H9 (cell line): ENCODE measurements around the gene KLHDC8A. TPM values are rescaled to one million over a fixed set of nuclear protein-coding genes. Genes with fewer than 3 reads are reported as not detected.

Experiments
- DNase-seq: peaks from one replicate; pipeline ENCODE4 v3.0.0-alpha.2; 2017
- H2AFZ ChIP-seq: one replicate; pipeline ENCODE4 v1.6.1; 2013; ENCODE audit warnings: mild to moderate bottlenecking, low read length, control low read depth, moderate library complexity
- H2AK5ac ChIP-seq: 2 replicates; pipeline ENCODE4 v1.6.1; 2013; ENCODE audit warnings: low read length, control low read depth, mixed read lengths; ENCODE audit not compliant: insufficient read length
- H2BK120ac ChIP-seq: one replicate; pipeline ENCODE4 v1.6.1; 2013; ENCODE audit warnings: low read depth, mild to moderate bottlenecking, low read length, control low read depth, inconsistent platforms; ENCODE audit not compliant: poor library complexity, severe bottlenecking
- H2BK12ac ChIP-seq: 2 replicates; pipeline ENCODE4 v1.6.1; 2013; ENCODE audit warnings: low read length, control low read depth, mixed read lengths, low read depth; ENCODE audit not compliant: insufficient read length
- H2BK15ac ChIP-seq: 2 replicates; pipeline ENCODE4 v1.6.1; 2013; ENCODE audit warnings: low read depth, low read length, control low read depth
- H2BK20ac ChIP-seq: one replicate; pipeline ENCODE4 v1.6.1; 2013; ENCODE audit warnings: low read depth, mild to moderate bottlenecking, low read length, control low read depth, inconsistent platforms; ENCODE audit not compliant: poor library complexity, severe bottlenecking
- H2BK5ac ChIP-seq: 2 replicates; pipeline ENCODE4 v1.6.1; 2013; ENCODE audit warnings: low read length, control low read depth, mixed read lengths; ENCODE audit not compliant: insufficient read length
- H3K14ac ChIP-seq: 2 replicates; pipeline ENCODE4 v1.6.1; 2013; ENCODE audit warnings: low read length, control low read depth; ENCODE audit not compliant: insufficient read depth
- H3K18ac ChIP-seq: 2 replicates; pipeline ENCODE4 v1.6.1; 2013; ENCODE audit warnings: low read depth, mild to moderate bottlenecking, mixed read lengths, low read length, control low read depth; ENCODE audit not compliant: insufficient read length
- H3K23ac ChIP-seq: 2 replicates; pipeline ENCODE4 v1.6.1; 2013; ENCODE audit warnings: low read length, control low read depth, mixed read lengths, low read depth; ENCODE audit not compliant: insufficient read length
- H3K23me2 ChIP-seq: 2 replicates; pipeline ENCODE4 v1.6.1; 2013; ENCODE audit warnings: low read depth, mild to moderate bottlenecking, mixed read lengths, low read length, control low read depth; ENCODE audit not compliant: insufficient read length, poor library complexity, severe bottlenecking
- H3K27ac ChIP-seq: 2 replicates; pipeline ENCODE4 v1.5.1; 2013; ENCODE audit warnings: low read length, control low read depth, mixed read lengths, low read depth; ENCODE audit not compliant: insufficient read length
- H3K27me3 ChIP-seq: 2 replicates; pipeline ENCODE4 v1.6.1; 2013; ENCODE audit warnings: low read length, control low read depth, inconsistent platforms; ENCODE audit not compliant: insufficient read depth
- H3K4ac ChIP-seq: 2 replicates; pipeline ENCODE4 v1.6.1; 2013; ENCODE audit warnings: low read depth, mild to moderate bottlenecking, control low read depth, inconsistent platforms, low read length, moderate library complexity
- H3K4me1 ChIP-seq: 2 replicates; pipeline ENCODE4 v1.6.1; 2013; ENCODE audit warnings: low read length, control low read depth, inconsistent platforms; ENCODE audit not compliant: insufficient read depth
- H3K4me2 ChIP-seq: 2 replicates; pipeline ENCODE4 v1.6.1; 2013; ENCODE audit warnings: low read length, control low read depth, mixed read lengths; ENCODE audit not compliant: insufficient read length, insufficient read depth
- H3K56ac ChIP-seq: 2 replicates; pipeline ENCODE4 v1.6.1; 2013; ENCODE audit warnings: low read depth, mild to moderate bottlenecking, mixed read lengths, low read length, control low read depth; ENCODE audit not compliant: insufficient read length
- H3K79me1 ChIP-seq: 2 replicates; pipeline ENCODE4 v1.6.1; 2013; ENCODE audit warnings: low read depth, mild to moderate bottlenecking, moderate library complexity, low read length, control low read depth, inconsistent platforms; ENCODE audit not compliant: insufficient read depth, poor library complexity, severe bottlenecking
- H3K79me2 ChIP-seq: 2 replicates; pipeline ENCODE4 v1.6.1; 2013; ENCODE audit warnings: low read length, control low read depth, inconsistent platforms; ENCODE audit not compliant: insufficient read depth
- H3K9ac ChIP-seq: 2 replicates; pipeline ENCODE4 v1.6.1; 2013; ENCODE audit warnings: low read length, control low read depth, mixed read lengths; ENCODE audit not compliant: insufficient read length; ENCODE audit errors: extremely low read depth
- H3K9me3 ChIP-seq: one replicate; pipeline ENCODE4 v1.6.1; 2013; ENCODE audit warnings: low read depth, low read length, inconsistent platforms; ENCODE audit not compliant: control insufficient read depth
- H3T11ph ChIP-seq: one replicate; pipeline ENCODE4 v1.6.1; 2013; ENCODE audit warnings: mild to moderate bottlenecking, low read length, control low read depth, inconsistent platforms
- H4K20me1 ChIP-seq: one replicate; pipeline ENCODE4 v1.6.1; 2013; ENCODE audit not compliant: control insufficient read depth, insufficient read length, insufficient read depth
- H4K5ac ChIP-seq: 2 replicates; pipeline ENCODE4 v1.6.1; 2013; ENCODE audit warnings: low read depth, mild to moderate bottlenecking, mixed read lengths, low read length, control low read depth; ENCODE audit not compliant: insufficient read length
- H4K8ac ChIP-seq: replicated peaks from 2 replicates; pipeline ENCODE4 v1.6.1; 2013; ENCODE audit warnings: low read length, control low read depth, mixed read lengths, low read depth; ENCODE audit not compliant: insufficient read length
- H4K91ac ChIP-seq: 2 replicates; pipeline ENCODE4 v1.6.1; 2013; ENCODE audit warnings: low read depth, mild to moderate bottlenecking, moderate library complexity, mixed read lengths, low read length, control low read depth; ENCODE audit not compliant: insufficient read length
- H3K27ac Mint-ChIP-seq, 3 experiments: 2 replicates in 2 of 3; 3 replicates in 1 of 3; pipeline ENCODE4 v1.8.0; 2020 to 2021; ENCODE audit warnings: mixed read lengths in 3 of 3, mild to moderate bottlenecking in 1 of 3, moderate library complexity in 1 of 3
- H3K27me3 Mint-ChIP-seq: 2 replicates; pipeline ENCODE4 v1.8.0; 2021; ENCODE audit warnings: low read depth, mild to moderate bottlenecking, moderate library complexity, mixed read lengths
- H3K36me3 Mint-ChIP-seq, 3 experiments: 2 replicates in 2 of 3; 3 replicates in 1 of 3; pipeline ENCODE4 v1.8.0; 2020 to 2021; ENCODE audit warnings: low read depth in 3 of 3, mixed read lengths in 3 of 3; ENCODE audit not compliant: insufficient read depth in 1 of 3
- H3K4me1 Mint-ChIP-seq, 2 experiments: 2 replicates each; pipeline ENCODE4 v1.8.0; 2020; ENCODE audit warnings: mixed read lengths in 2 of 2
- H3K4me3 Mint-ChIP-seq, 2 experiments: 2 replicates in 1 of 2; 3 replicates in 1 of 2; pipeline ENCODE4 v1.8.0; 2020 to 2021; ENCODE audit warnings: mild to moderate bottlenecking in 2 of 2, mixed read lengths in 2 of 2, moderate library complexity in 1 of 2
- H3K9me3 Mint-ChIP-seq, 2 experiments: 2 replicates in 1 of 2; 3 replicates in 1 of 2; pipeline ENCODE4 v1.8.0; 2020; ENCODE audit warnings: mild to moderate bottlenecking in 2 of 2, mixed read lengths in 2 of 2, moderate library complexity in 1 of 2
- CTCF ChIP-seq: fragments of 200-600 bp; sonication (generic); conservative IDR thresholded peaks from 3 replicates; pipeline ENCODE4 v1.8.0; 2021; ENCODE audit warnings: antibody characterized with exemption, mild to moderate bottlenecking
- WGBS: extraction: QIAGEN DNeasy Blood & Tissue Kit; methylation state at CpG from one replicate; pipeline ENCODE4 v1.1.7; 2013; ENCODE audit warnings: missing lambda C conversion rate, low lambda C conversion rate, mixed read lengths; ENCODE audit not compliant: insufficient read length; ENCODE audit errors: extremely low coverage; 5-methylcytosine and 5-hydroxymethylcytosine counted together
- total RNA-seq: library from RNA; stranded (reverse); gene quantifications from 2 replicates; pipeline ENCODE4 v1.2.1, GENCODE V29; 2021

The KLHDC8A gene
- total RNA-seq, 1 experiment from 2014 or later = 0.96 TPM

DNA sequence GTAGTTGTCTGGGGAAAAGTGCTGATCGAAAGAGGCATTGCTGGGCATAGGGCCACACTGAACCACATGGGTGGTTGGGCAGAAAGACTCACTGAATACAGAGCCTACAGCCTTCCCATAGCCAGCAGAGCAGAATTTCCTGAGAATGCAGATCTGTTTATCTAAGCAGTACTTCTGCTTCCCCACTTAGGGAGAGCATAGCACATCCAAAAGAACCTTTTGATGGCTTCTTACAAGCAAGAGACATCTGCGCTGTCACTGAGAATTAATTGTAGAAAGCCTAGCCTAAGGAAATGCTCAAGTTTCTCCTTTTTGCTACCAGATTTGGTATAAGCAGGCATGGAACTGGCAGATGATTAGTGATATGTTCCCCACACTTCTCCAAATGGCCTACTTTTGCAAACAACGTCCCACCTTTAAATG lies 13.0 kb upstream of the KLHDC8A start:
- no peak overlapping the region for H3K56ac ChIP-seq
- H3K9me3 Mint-ChIP-seq = no peaks in the 10 kb centered on the region
- H3K79me2 ChIP-seq = no peaks in the 10 kb centered on the region
- H2BK20ac ChIP-seq = no peak overlapping the region
- no peak overlapping the region for H3K27ac Mint-ChIP-seq
- no peak overlapping the region for H4K91ac ChIP-seq
- H3K27ac ChIP-seq = no peak overlapping the region
- H3K18ac ChIP-seq = no peak overlapping the region
- H2BK12ac ChIP-seq = no peak overlapping the region
- H3K4me2 ChIP-seq = no peak overlapping the region
- H3K4me1 Mint-ChIP-seq = peaks cover 34 to 41% of the 10 kb centered on the region in 2 experiments
- no peak overlapping the region for H3K4ac ChIP-seq
- H4K20me1 ChIP-seq = no peaks in the 10 kb centered on the region
- H3K23me2 ChIP-seq = no peaks in the 10 kb centered on the region
- H2BK120ac ChIP-seq = no peak overlapping the region
- no peak overlapping the region for H3T11ph ChIP-seq
- H3K27me3 Mint-ChIP-seq = peaks cover 7% of the 10 kb centered on the region
- H3K9me3 ChIP-seq = no peaks in the 10 kb centered on the region
- H3K9ac ChIP-seq = no peak overlapping the region
- DNase-seq = no peak
- peaks cover 13% of the 10 kb centered on the region; the same call in 1 of the 2 replicates for H3K4me1 ChIP-seq
- H3K14ac ChIP-seq = no peak overlapping the region
- H3K4me3 Mint-ChIP-seq = no peak overlapping the region
- no peak overlapping the region for H4K5ac ChIP-seq
- TF ChIP-seq CTCF = no peak
- H2BK5ac ChIP-seq = no peak overlapping the region
- H3K23ac ChIP-seq = no peak overlapping the region
- no CpG with 5 or more reads among the region's 3 CpGs for WGBS
- no peaks in the 10 kb centered on the region for H3K36me3 Mint-ChIP-seq
- H2AK5ac ChIP-seq = no peak overlapping the region
- H3K79me1 ChIP-seq = no peaks in the 10 kb centered on the region
- no peak overlapping the region for H2AFZ ChIP-seq
- no peaks in the 10 kb centered on the region for H3K27me3 ChIP-seq
- H4K8ac ChIP-seq = no peak overlapping the region
- H2BK15ac ChIP-seq = no peak overlapping the region
